Measurements from ENCODE around the gene KAT6B.
"Not testable (repeated sequence)": the region's sequence is repeated elsewhere in the genome, so short reads cannot be mapped to it uniquely, and the experiment has no call there.

The KAT6B gene

GRCh38 chr10:74887614-74888284 is 61.3 kb downstream of the KAT6B start:
- in situ Hi-C loops (cut with MboI; ENCODE audit: low sequenced_read_pairs): no loop called here

DNA sequence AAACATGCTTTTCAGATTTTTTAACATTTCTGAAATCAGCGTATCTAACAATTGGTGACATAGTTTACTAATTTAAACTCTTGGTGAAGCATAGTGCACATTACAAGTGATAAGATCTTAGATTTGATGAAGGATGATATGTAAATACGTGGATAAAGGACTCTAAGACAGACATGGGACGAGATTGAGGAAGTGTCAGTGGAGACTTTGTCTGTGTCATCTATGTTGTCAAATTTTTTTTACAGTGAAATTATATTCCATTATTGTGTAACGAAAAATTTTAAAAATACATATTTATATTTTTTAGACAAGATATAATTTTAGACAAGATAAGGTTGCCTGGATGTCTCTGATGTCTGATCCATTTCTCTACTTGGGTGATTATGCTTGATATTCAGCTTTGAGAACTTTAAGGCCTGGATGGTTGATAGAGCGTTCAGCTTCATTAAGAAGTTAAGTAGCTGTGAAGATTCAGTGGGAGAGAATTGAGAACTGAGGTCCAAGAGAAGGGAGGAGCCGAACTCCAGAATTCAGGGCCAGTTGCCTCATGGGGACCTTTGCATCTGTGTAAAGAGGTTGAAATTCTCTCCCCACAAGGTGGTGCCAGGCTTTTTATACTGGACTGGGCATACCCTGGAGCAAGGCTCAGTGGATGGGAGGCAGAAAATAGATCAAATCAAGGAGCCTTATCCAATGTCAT is 62.7 kb downstream of the KAT6B start:
- in situ Hi-C loops (cut with MboI; ENCODE audit: low sequenced_read_pairs): no loop called here

DNA sequence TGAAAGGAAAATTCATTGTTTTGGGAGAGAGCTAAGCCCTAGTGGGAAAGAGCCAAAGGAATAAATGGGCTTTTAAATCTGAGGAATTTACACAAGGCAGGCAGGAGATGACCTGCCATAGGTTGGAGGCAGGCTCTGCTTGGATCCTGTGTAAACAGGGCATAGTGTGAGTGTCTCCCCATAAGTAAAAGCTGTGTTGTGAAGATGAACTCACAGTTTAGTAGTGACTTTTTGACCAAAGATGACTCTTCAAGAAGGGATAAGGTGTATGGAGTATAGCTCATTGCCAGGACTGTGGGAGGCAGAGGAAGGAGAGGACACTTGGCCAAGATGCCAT is 63.2 kb downstream of the KAT6B start:
- in situ Hi-C loops (cut with MboI; ENCODE audit: low sequenced_read_pairs): no loop called here

- in situ Hi-C loops (cut with MboI; ENCODE audit: low sequenced_read_pairs): no loop called here
Measured at GRCh38 chr10:74890460-74890859, 64.1 kb downstream of the KAT6B start.

DNA sequence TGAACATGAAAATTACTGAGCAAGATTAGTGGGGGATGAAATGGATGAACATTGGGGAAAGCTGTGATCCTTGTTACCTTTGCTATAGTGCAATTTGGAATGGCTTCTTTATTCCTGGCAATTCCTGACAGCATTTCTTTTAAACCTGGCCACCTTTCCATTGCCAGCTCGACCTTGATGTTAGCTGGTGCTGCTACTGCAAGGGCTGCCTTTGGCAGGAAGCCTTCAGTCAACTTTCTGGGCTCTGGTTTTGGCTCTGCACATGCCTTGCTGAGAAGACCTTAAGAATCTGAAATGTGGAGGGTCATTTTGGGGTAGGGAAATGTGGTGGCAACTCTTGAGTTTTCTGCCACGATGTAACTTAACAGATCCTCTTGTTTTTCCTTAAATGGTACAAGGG is 64.7 kb downstream of the KAT6B start:
- in situ Hi-C loops (cut with MboI; ENCODE audit: low sequenced_read_pairs): no loop called here

GRCh38 chr10:74892839-74893238 is 66.4 kb downstream of the KAT6B start:
- in situ Hi-C loops (cut with MboI; ENCODE audit: low sequenced_read_pairs): no loop called here

DNA sequence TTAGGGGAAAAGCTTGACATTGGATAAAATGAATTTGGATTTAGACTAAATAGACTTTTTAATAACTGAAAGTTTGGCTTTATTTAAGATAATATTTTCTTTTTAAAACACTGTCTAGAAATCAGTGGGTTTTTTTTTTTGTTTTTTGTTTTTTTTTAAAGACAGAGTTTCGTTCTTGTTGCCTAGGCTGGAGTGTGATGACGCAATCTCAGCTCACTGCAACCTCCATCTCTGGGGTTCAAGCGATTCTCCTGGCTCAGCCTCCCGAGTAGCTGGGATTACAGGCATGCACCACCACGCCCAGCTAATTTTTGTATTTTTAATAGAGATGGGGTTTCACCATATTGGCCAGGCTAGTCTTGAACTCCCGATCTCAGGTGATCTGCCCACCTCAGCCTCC is 66.9 kb downstream of the KAT6B start:
- in situ Hi-C loops (cut with MboI; ENCODE audit: low sequenced_read_pairs): not testable (repeated sequence)

GRCh38 chr10:74896788-74897527 is 70.6 kb downstream of the KAT6B start:
- in situ Hi-C loops (cut with MboI; ENCODE audit: low sequenced_read_pairs): no loop called here

DNA sequence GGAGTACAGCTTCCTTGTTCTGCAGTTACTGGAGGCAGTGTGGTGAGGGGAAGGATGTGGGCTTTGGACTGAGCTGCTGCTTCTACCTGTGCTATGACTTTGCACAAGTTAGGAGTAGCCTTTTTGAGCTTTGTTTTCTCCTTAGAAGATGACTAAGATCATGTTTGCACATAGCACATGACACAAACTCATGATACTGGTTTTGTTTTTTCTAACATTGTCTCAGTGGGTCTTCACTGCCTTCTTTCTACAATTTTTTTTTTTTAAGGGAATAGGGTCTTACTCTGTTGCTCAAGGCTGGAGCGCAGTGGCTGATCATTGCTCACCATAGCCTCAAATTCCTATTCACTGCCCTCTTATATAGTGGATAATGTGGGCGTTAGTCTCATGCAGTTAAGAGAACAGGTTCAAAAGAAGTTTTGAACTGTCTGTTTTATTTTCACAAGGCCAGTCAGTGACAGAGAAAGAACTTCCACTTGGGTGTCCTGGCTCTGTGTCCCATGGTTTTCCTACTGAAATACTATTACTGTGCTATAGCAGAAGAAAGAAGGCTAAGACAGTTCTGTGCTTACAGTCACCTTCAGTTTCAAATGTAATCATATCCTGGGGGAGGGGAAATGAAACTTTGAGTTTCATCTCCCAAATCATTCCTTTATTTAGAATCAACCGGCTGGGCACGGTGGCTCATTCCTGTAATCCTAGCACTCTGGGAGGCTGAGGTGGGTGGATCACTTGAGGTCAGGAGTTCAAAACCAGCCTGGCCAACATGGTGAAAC is 72.0 kb downstream of the KAT6B start:
- in situ Hi-C loops (cut with MboI; ENCODE audit: low sequenced_read_pairs): no loop called here

GRCh38 chr10:74900297-74900696 is 73.9 kb downstream of the KAT6B start:
- in situ Hi-C loops (cut with MboI; ENCODE audit: low sequenced_read_pairs): no loop called here

DNA sequence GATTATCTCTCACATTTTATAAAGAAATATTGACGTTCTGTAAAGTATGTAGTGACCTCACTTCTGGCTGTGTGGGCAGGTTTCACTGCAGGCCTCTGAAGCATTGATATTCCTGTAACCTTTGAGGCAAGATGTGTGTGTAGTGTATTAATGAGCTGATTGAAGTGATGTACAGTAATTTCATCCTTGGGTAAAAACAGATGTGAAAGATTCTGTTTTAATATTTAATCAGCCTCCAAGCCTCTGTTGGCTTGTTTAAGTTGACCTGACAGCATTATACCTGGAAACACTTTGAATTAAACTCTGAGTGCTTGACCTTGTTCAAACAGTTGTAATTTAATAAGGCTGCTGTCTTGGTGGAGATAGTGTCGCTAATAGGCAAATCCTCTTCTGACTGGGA is 74.9 kb downstream of the KAT6B start:
- in situ Hi-C loops (cut with MboI; ENCODE audit: low sequenced_read_pairs): no loop called here

DNA sequence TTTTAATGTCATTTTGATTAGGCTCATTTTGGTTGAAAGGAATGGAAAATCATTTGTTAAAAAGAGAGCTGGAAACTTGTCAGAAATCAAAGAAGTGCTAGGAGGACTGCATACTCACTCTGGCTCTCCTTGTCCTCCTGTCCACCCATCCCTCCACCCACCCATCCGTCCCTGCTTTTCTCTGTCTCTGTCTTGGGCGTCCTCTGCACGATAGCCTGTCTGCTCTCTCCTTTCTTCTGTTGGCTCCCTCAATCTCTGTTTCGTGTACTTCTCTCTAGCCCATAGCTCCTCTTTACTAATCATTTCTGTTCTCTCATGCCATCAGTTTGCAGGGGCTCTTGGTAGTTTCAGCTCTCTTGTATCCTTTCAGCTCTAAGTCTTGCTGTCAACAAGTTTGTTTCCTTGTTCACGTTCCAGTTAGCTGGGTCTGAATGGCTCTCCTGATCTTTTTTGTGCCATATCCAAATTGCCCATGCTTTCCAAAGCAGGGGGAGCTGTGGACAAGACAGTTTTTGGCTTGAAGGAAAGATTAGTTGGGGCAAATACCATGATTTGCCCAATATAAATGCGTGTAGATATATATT is 75.6 kb downstream of the KAT6B start:
- in situ Hi-C loops (cut with MboI; ENCODE audit: low sequenced_read_pairs): no loop called here

GRCh38 chr10:74903491-74903890 is 77.1 kb downstream of the KAT6B start:
- in situ Hi-C loops (cut with MboI; ENCODE audit: low sequenced_read_pairs): no loop called here

DNA sequence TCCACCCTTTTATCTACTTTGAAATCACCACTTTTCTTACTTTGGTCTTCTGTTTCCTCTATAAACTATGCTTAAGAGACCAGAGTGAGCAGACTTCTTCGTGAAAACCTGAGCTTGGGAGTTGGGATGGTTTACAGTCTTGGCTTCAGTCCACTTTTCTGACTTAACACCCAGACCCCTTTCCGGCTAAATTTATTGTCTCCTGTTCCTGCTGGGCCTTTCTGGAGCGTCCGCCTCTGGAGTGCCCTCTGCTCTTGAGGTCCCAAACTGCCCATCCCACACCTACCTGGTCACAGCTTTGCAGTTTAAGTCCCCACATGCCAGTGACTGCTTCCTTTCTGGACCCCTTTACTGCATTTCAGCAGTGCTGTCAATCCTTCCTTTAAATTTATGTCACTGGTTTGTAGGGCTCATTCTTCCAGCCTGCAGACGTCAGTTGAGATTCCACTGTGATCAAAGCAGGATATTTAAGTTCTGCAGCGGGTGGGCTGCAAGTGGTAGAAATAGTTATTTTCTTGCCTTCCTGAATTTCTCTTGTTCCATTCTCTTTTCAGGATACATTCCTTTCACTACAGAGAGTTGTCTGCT is 80.3 kb downstream of the KAT6B start:
- in situ Hi-C loops (cut with MboI; ENCODE audit: low sequenced_read_pairs): no loop called here

- in situ Hi-C loops (cut with MboI; ENCODE audit: low sequenced_read_pairs): no loop called here
Measured at GRCh38 chr10:74909670-74910069, 83.3 kb downstream of the KAT6B start.

GRCh38 chr10:74910241-74910975 is 84.0 kb downstream of the KAT6B start:
- in situ Hi-C loops (cut with MboI; ENCODE audit: low sequenced_read_pairs): no loop called here

- in situ Hi-C loops (cut with MboI; ENCODE audit: low sequenced_read_pairs): no loop called here
Measured at GRCh38 chr10:74910976-74911350, 84.6 kb downstream of the KAT6B start.

DNA sequence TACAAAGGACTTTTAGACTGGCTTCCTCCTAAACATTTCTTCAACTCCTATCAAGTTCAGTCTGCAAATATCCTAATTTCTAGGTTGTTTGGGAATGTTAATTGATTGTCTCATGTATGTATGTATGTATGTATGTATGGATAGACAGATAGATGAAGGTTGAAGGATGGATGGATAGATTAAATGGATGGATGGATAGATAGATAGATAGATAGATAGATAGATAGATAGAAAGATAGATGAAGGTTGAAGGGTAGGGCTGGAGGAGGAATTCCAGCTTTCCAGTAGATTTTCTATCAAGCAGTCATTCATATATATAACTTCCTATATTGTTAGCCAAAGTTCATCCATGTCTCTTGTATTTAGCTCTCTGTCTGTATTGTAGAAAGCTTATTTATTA is 85.8 kb downstream of the KAT6B start:
- in situ Hi-C loops (cut with MboI; ENCODE audit: low sequenced_read_pairs): no loop called here

- in situ Hi-C loops (cut with MboI; ENCODE audit: low sequenced_read_pairs): no loop called here
Measured at GRCh38 chr10:74912682-74913081, 86.3 kb downstream of the KAT6B start.

GRCh38 chr10:74913377-74913979 is 87.1 kb downstream of the KAT6B start:
- in situ Hi-C loops (cut with MboI; ENCODE audit: low sequenced_read_pairs): no loop called here
